Measurements from ENCODE around the gene TMSB10.
"Not testable (repeated sequence)": the region's sequence is repeated elsewhere in the genome, so short reads cannot be mapped to it uniquely, and the experiment has no call there.

The TMSB10 gene

GRCh38 chr2:84904717-84905174, 710 bp upstream of the TMSB10 start:
- DNase-seq: no peak

- peak; percentile 11 for DNase-seq
Measured at GRCh38 chr2:84906108-84906899, 848 bp downstream of the TMSB10 start.

GRCh38 chr2:84906900-84907714, 1.7 kb downstream of the TMSB10 start:
- DNase-seq: no peak

GRCh38 chr2:84908948-84909713, 3.7 kb downstream of the TMSB10 start:
- DNase-seq: no peak

- no peak for DNase-seq
Measured at GRCh38 chr2:84911135-84911678, 5.8 kb downstream of the TMSB10 start.

- no peak for DNase-seq
Measured at GRCh38 chr2:84912984-84913383, 7.5 kb downstream of the TMSB10 start.

GRCh38 chr2:84914334-84914733, 8.9 kb downstream of the TMSB10 start:
- DNase-seq: no peak

- not testable (repeated sequence) for DNase-seq
Measured at GRCh38 chr2:84915675-84916074, 10.2 kb downstream of the TMSB10 start.

- not testable (repeated sequence) for DNase-seq
Measured at GRCh38 chr2:84917821-84918220, 12.4 kb downstream of the TMSB10 start.

GRCh38 chr2:84918430-84918829, 13.0 kb downstream of the TMSB10 start:
- DNase-seq: no peak

GRCh38 chr2:84919885-84920580, 14.6 kb downstream of the TMSB10 start:
- DNase-seq: no peak

GRCh38 chr2:84923009-84923408, 17.6 kb downstream of the TMSB10 start:
- no peak for DNase-seq

GRCh38 chr2:84924173-84925106, 19.0 kb downstream of the TMSB10 start:
- DNase-seq: no peak

- DNase-seq: no peak
Measured at GRCh38 chr2:84925336-84925723, 19.9 kb downstream of the TMSB10 start.

- DNase-seq: no peak
Measured at GRCh38 chr2:84925724-84926376, 20.4 kb downstream of the TMSB10 start.

- no peak for DNase-seq
Measured at GRCh38 chr2:84927275-84927627, 21.8 kb downstream of the TMSB10 start.

GRCh38 chr2:84931384-84931821, 25.9 kb downstream of the TMSB10 start:
- no peak for DNase-seq

GRCh38 chr2:84938194-84938879, 32.9 kb downstream of the TMSB10 start:
- no peak for DNase-seq

GRCh38 chr2:84939426-84940087, 34.1 kb downstream of the TMSB10 start:
- no peak for DNase-seq

Measured in cortex of kidney (tissue), 1 donor.